Uterus (tissue), 2 donors: ENCODE data around the gene SDHAF2.

Source experiments
- CTCF ChIP-seq, 4 experiments: fragments of 200-600 bp in 2 of 4; fragments of 450-650 bp in 2 of 4; sonication (generic) in 2 of 4; IDR thresholded peaks; one replicate each; pipeline ENCODE4 v1.5.1; 2016 to 2019; ENCODE audit warnings: antibody characterized with exemption in 4 of 4, mild to moderate bottlenecking in 2 of 4, moderate library complexity in 1 of 4
- POLR2A ChIP-seq, 2 donors: fragments of 450-650 bp; IDR thresholded peaks; one replicate each; pipeline ENCODE4 v1.6.1; 2016; ENCODE audit warnings: antibody characterized with exemption in 2 of 2, mild to moderate bottlenecking in 1 of 2, moderate library complexity in 1 of 2

- no peak for TF ChIP-seq CTCF (IDR thresholded peaks at IDR 0.05)
- TF ChIP-seq POLR2A (IDR thresholded peaks at IDR 0.05) = no peak
Observed at GRCh38 chr11:61486779-61487178, 56.9 kb downstream of the SDHAF2 start.
